Transverse colon (tissue), 3 donors: ENCODE data around the gene OR51T1.

ENCODE experiments used
- CTCF ChIP-seq, 5 experiments: fragments of 200-600 bp in 3 of 5; fragments of 450-650 bp in 2 of 5; sonication (generic) in 3 of 5; IDR thresholded peaks; 1 replicate in 2 of 5; 2 replicates in 3 of 5; pipeline ENCODE4 v1.5.1; 2016 to 2017; ENCODE audit warnings: antibody characterized with exemption in 5 of 5, inconsistent platforms in 3 of 5, mild to moderate bottlenecking in 2 of 5, moderate library complexity in 1 of 5
- EP300 ChIP-seq: sonication (generic); formaldehyde crosslinking; IDR thresholded peaks from one replicate; pipeline ENCODE4 v1.6.1; 2017; ENCODE audit warnings: antibody characterized with exemption, low read depth
- POLR2A ChIP-seq: fragments of 450-650 bp; IDR thresholded peaks from one replicate; pipeline ENCODE4 v1.6.1; 2016; ENCODE audit warnings: antibody characterized with exemption, mild to moderate bottlenecking, moderate library complexity

DNA sequence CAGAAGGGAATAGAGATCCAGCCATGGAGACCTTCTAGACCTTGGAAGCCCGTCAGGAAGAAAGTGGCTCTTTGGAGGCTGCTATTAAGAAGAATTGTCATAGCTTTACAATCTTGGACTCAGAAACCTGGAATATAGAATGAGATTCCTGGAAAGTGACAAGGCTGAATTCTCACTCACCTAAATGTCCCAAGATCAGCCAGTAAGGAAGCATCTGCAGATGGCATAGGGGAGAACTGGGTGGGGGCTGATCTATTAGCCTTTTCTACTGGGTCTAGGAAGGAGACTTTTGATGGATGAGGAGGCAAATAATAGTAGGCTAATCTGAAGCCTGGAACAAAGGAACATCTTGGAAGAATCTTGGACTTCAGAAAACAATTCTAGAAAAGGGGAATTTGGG is 42.5 kb downstream of the OR51T1 start, which contains the start of gene OR51G1:
- TF ChIP-seq CTCF (IDR thresholded peaks at IDR 0.05) = no peak
- TF ChIP-seq EP300 = no peak
- no peak for TF ChIP-seq POLR2A
